DMS 273 (cell line): ENCODE results near the gene SLC26A2.

Source experiments
- DNase-seq: peaks from one replicate; lab custom pipeline; 2025; ENCODE audit not compliant: unreplicated experiment; lab: John Stamatoyannopoulos, UW

Gene SLC26A2

DNA sequence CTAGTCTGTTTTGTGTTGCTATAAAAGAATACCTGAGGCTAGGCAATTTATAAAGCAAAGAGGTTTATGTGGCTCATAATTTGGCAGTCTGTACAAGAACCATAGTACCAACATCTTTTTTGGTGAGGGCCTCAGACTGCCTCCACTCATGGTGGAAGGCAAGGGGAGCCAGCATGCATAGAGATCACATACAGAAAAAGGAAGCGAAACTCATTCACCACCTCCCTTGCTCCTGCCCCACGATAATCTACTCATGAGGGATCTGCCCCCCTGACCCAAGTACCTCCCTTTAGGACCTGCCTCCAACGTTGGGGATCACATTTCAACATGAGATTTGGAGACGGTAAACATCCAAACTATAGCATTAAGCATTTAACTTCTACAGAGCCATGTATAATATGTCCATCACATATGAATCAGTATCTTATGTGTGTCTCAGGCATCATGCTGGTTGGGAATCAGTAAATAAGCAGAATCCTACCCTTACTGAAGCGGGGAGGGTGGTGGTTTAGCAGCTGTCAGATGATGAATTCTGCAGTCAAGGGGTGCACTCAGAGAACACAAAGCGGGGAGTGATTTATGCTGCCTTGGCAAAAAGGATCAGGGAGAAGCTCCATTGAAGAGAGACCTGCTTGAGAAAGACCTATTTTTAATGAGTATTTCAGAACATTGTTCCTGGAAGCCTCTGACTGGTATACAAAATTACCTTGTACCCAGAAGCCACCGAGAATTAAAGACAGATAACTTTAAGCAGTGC, 74.8 kb downstream of the SLC26A2 start:
- no peak for DNase-seq

DNA sequence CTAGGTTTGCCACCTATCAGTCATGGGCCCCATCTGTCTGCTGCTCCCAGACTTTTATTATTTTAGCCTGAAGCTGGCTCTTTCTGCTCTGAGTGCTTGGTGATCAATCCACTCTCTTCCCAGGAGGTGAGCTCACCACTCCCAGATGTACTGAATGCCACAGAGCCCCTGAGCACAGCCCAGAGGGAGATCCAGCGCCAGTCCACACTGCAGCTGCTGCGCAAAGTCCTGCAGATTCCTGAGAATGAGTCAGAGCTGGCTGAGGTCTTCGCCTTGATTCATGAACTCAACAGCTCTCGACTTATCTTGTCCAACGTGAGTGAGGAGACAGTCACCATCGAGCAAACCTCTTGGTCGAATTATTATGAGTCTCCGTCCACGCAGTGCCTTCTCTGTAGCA, 76.0 kb downstream of the SLC26A2 start:
- DNase-seq: no peak
